HEK293 (cell line): ENCODE measurements around the gene NEK11.

Experiments used
- CTCF ChIP-seq: fragments of 450-650 bp; formaldehyde crosslinking; IDR thresholded peaks from 2 replicates; pipeline ENCODE4 v1.5.1; 2016; ENCODE audit warnings: missing biosample characterization, missing genetic modification characterization
- ZBTB17 ChIP-seq: fragments of 450-650 bp; formaldehyde crosslinking; IDR thresholded peaks from 2 replicates; pipeline ENCODE4 v1.5.1; 2016; ENCODE audit warnings: missing biosample characterization, missing genetic modification characterization
- ZNF138 ChIP-seq: fragments of 450-650 bp; formaldehyde crosslinking; IDR thresholded peaks from 2 replicates; pipeline ENCODE4 v1.5.1; 2016; ENCODE audit warnings: missing biosample characterization, missing genetic modification characterization, borderline replicate concordance
- ZNF157 ChIP-seq: fragments of 450-650 bp; formaldehyde crosslinking; IDR thresholded peaks from 2 replicates; pipeline ENCODE4 v1.5.1; 2016; ENCODE audit warnings: missing biosample characterization, missing genetic modification characterization
- ZNF175 ChIP-seq: fragments of 450-650 bp; formaldehyde crosslinking; IDR thresholded peaks from 2 replicates; pipeline ENCODE4 v1.5.1; 2016; ENCODE audit warnings: missing biosample characterization, missing genetic modification characterization
- ZNF24 ChIP-seq: fragments of 450-650 bp; formaldehyde crosslinking; IDR thresholded peaks from 2 replicates; pipeline ENCODE4 v1.5.1; 2016; ENCODE audit warnings: missing biosample characterization, missing genetic modification characterization
- ZNF280D ChIP-seq: fragments of 450-650 bp; formaldehyde crosslinking; IDR thresholded peaks from 2 replicates; pipeline ENCODE4 v1.5.1; 2016; ENCODE audit warnings: missing biosample characterization, missing genetic modification characterization
- ZNF350 ChIP-seq: fragments of 450-650 bp; formaldehyde crosslinking; IDR thresholded peaks from 2 replicates; pipeline ENCODE4 v1.5.0; 2017; ENCODE audit warnings: missing biosample characterization, mild to moderate bottlenecking, missing genetic modification characterization
- ZNF510 ChIP-seq: fragments of 450-650 bp; formaldehyde crosslinking; IDR thresholded peaks from 2 replicates; pipeline ENCODE4 v1.5.1; 2018; ENCODE audit warnings: mild to moderate bottlenecking, missing genetic modification characterization, missing biosample characterization; ENCODE audit not compliant: insufficient replicate concordance
- ZNF629 ChIP-seq: fragments of 450-650 bp; formaldehyde crosslinking; IDR thresholded peaks from 2 replicates; pipeline ENCODE4 v1.5.1; 2017; ENCODE audit warnings: missing biosample characterization, missing genetic modification characterization
- ZNF654 ChIP-seq: fragments of 450-650 bp; formaldehyde crosslinking; IDR thresholded peaks from 2 replicates; pipeline ENCODE4 v1.5.1; 2016; ENCODE audit warnings: low read depth, missing biosample characterization, missing genetic modification characterization
- ZNF704 ChIP-seq: fragments of 450-650 bp; formaldehyde crosslinking; IDR thresholded peaks from 2 replicates; pipeline ENCODE4 v1.5.1; 2016; ENCODE audit warnings: missing biosample characterization, missing genetic modification characterization
- ZNF776 ChIP-seq: fragments of 450-650 bp; formaldehyde crosslinking; IDR thresholded peaks from 2 replicates; pipeline ENCODE4 v1.5.0; 2017; ENCODE audit warnings: missing biosample characterization, missing genetic modification characterization, borderline replicate concordance
- TF ChIP-seq, protein P1 (sequence below): fragments of 450-650 bp; formaldehyde crosslinking; IDR thresholded peaks from 2 replicates; pipeline ENCODE4 v1.5.1; 2016; ENCODE audit warnings: missing biosample characterization, missing genetic modification characterization

DNA sequence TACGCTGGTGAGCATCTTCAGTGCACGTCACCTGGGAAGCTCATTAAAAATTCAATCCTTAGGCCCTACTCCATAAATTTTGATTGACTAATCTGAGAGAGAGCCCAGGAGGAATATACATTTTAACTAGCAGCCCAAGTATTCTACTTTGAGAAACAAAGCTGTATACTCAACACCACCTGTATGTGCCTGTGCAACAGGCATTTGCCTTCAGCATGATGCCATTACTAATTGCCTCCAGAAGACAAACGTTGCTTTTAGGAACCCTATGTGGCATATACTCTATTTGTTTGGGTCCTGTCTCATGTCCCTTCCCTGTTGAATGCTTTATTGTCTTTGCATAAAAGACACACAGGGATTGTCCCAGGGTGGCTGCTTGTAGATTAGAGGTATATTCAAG is 7.7 kb upstream of the NEK11 start:
- TF ChIP-seq CTCF (tag by site-specific recombination) (no peak), ZNF175 (tag by site-specific recombination) (no peak), ZNF157 (tag by site-specific recombination) (no peak), ZNF776 (tag by site-specific recombination) (no peak), ZNF280D (no peak), ZNF654 (tag by site-specific recombination) (no peak), ZNF629 (no peak), ZNF510 (tag by site-specific recombination) (no peak), ZNF704 (tag by site-specific recombination) (no peak), ZNF138 (no peak), ZNF350 (tag by site-specific recombination) (no peak), ZNF24 (no peak), ZBTB17 (tag by site-specific recombination) (no peak)
- TF ChIP-seq, protein P1, sequence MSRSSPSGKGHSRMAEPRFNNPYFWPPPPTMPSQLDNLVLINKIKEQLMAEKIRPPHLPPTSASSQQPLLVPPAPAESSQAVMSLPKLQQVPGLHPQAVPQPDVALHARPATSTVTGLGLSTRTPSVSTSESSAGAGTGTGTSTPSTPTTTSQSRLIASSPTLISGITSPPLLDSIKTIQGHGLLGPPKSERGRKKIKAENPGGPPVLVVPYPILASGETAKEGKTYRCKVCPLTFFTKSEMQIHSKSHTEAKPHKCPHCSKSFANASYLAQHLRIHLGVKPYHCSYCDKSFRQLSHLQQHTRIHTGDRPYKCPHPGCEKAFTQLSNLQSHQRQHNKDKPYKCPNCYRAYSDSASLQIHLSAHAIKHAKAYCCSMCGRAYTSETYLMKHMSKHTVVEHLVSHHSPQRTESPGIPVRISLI (tag by site-specific recombination): no peak
